ENCODE measurements around the gene LRATD1. TPM values are rescaled to one million over a fixed set of nuclear protein-coding genes. Genes with fewer than 3 reads are reported as not detected.

The LRATD1 gene
- total RNA-seq, 1 donor from 2014 or later = 3.1 TPM

- Histone ChIP-seq H3K27me3 (ENCODE audit: low read depth) (no peaks in the 10 kb centered on the region), H3K27ac (replicated peaks) (no peak overlapping the region), H3K4me3 (no peak overlapping the region), H3K36me3 (no peaks in the 10 kb centered on the region), H3K9me3 (replicated peaks) (no peaks in the 10 kb centered on the region), H3K4me1 (no peaks in the 10 kb centered on the region)
- TF ChIP-seq, protein P1, sequence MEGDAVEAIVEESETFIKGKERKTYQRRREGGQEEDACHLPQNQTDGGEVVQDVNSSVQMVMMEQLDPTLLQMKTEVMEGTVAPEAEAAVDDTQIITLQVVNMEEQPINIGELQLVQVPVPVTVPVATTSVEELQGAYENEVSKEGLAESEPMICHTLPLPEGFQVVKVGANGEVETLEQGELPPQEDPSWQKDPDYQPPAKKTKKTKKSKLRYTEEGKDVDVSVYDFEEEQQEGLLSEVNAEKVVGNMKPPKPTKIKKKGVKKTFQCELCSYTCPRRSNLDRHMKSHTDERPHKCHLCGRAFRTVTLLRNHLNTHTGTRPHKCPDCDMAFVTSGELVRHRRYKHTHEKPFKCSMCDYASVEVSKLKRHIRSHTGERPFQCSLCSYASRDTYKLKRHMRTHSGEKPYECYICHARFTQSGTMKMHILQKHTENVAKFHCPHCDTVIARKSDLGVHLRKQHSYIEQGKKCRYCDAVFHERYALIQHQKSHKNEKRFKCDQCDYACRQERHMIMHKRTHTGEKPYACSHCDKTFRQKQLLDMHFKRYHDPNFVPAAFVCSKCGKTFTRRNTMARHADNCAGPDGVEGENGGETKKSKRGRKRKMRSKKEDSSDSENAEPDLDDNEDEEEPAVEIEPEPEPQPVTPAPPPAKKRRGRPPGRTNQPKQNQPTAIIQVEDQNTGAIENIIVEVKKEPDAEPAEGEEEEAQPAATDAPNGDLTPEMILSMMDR (IDR thresholded peaks at IDR 0.05; ENCODE audit: borderline replicate concordance) = no peak
- intact Hi-C loops (cut with micrococcal nuclease) = no loop called here
- no peak for DNase-seq
These were observed 30.2 kb upstream of the LRATD1 start for GRCh38 chr2:14602309-14602708.

GRCh38 chr2:14603676-14604075 lies 28.8 kb upstream of the LRATD1 start:
- H3K27me3 ChIP-seq (ENCODE audit: low read depth) = peaks cover 4% of the 10 kb centered on the region
- intact Hi-C loops (cut with micrococcal nuclease) = no loop called here
- no peaks in the 10 kb centered on the region for H3K4me1 ChIP-seq
- TF ChIP-seq, protein P1 (IDR thresholded peaks at IDR 0.05; ENCODE audit: borderline replicate concordance) = no peak
- no peak overlapping the region for H3K4me3 ChIP-seq
- H3K36me3 ChIP-seq = no peaks in the 10 kb centered on the region
- H3K27ac ChIP-seq (replicated peaks) = no peak overlapping the region
- no peaks in the 10 kb centered on the region for H3K9me3 ChIP-seq (replicated peaks)
- no peak for DNase-seq

DNA sequence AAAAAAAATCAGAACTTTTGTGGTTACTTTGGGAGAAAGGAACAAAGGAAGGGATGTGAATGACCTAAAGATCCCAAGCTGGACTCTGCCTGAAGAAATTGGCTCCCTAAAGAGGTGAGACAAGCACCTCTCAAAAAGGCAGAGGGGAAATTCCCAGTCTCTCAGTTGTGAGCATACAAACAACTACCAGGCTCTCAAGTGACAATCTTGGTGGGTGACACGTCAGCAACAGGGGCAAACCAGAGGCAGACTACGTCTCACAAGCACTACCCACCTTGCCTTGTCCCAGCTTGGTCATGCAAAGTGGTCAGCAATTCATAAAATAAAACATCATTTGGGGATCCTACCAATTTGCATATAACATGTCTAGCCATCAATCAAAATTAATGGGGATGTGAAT lies 24.3 kb upstream of the LRATD1 start:
- TF ChIP-seq, protein P1 (IDR thresholded peaks at IDR 0.05; ENCODE audit: borderline replicate concordance) = no peak

GRCh38 chr2:14614017-14614416 lies 18.5 kb upstream of the LRATD1 start:
- no peak for DNase-seq
- Histone ChIP-seq H3K9me3 (replicated peaks) (no peaks in the 10 kb centered on the region), H3K4me3 (no peak overlapping the region), H3K27me3 (ENCODE audit: low read depth) (peaks cover 6% of the 10 kb centered on the region), H3K36me3 (no peaks in the 10 kb centered on the region), H3K27ac (replicated peaks) (no peak overlapping the region), H3K4me1 (no peaks in the 10 kb centered on the region)
- TF ChIP-seq, protein P1 (IDR thresholded peaks at IDR 0.05; ENCODE audit: borderline replicate concordance) = no peak
- intact Hi-C loops (cut with micrococcal nuclease) = no loop called here

More for the DNA sequence above, 24.3 kb upstream of the LRATD1 start:
- no peak overlapping the region for H3K4me3 ChIP-seq
- H3K9me3 ChIP-seq (replicated peaks) = no peaks in the 10 kb centered on the region
- DNase-seq = no peak
- H3K27me3 ChIP-seq (ENCODE audit: low read depth) = peaks cover 6% of the 10 kb centered on the region
- intact Hi-C loops (cut with micrococcal nuclease) = no loop called here
- no peaks in the 10 kb centered on the region for H3K4me1 ChIP-seq
- no peak overlapping the region for H3K27ac ChIP-seq (replicated peaks)
- H3K36me3 ChIP-seq = no peaks in the 10 kb centered on the region

DNA sequence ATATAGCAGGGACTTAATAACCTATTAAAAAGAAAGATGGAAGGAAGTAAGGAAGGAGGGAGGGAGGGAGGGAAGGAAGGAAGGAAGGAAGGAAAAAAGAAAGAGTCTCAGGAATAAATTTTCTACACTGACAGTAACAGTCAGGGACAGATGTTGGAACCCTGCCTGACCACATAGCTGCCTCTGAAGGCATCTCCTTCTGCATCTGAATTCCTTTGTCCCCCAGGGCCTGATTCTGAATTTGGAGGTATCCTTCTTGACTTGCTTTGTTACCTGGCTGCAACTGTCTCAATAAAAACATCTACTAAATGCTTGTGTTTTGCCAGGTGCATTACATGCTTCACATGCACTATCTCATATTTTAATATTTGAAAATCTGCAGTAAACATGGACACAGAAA lies 17.4 kb upstream of the LRATD1 start:
- TF ChIP-seq, protein P1 (IDR thresholded peaks at IDR 0.05; ENCODE audit: borderline replicate concordance) = no peak
- Histone ChIP-seq H3K4me1 (no peaks in the 10 kb centered on the region), H3K4me3 (no peak overlapping the region), H3K9me3 (replicated peaks) (no peaks in the 10 kb centered on the region), H3K27me3 (ENCODE audit: low read depth) (peaks cover 10% of the 10 kb centered on the region), H3K27ac (replicated peaks) (no peak overlapping the region), H3K36me3 (no peaks in the 10 kb centered on the region)
- intact Hi-C loops (cut with micrococcal nuclease) = no loop called here
- DNase-seq = no peak

- Histone ChIP-seq H3K27ac (replicated peaks) (no peak overlapping the region), H3K9me3 (replicated peaks) (no peaks in the 10 kb centered on the region), H3K4me3 (no peak overlapping the region), H3K4me1 (no peaks in the 10 kb centered on the region), H3K36me3 (no peaks in the 10 kb centered on the region), H3K27me3 (ENCODE audit: low read depth) (peaks cover 10% of the 10 kb centered on the region)
- intact Hi-C loops (cut with micrococcal nuclease) = no loop called here
- TF ChIP-seq, protein P1 (IDR thresholded peaks at IDR 0.05; ENCODE audit: borderline replicate concordance) = no peak
- no peak for DNase-seq
These were observed 16.8 kb upstream of the LRATD1 start for GRCh38 chr2:14615760-14616159.

Measured in left ventricle myocardium inferior (tissue), 1 donor.